HG02943 (cell line): Measurements from ENCODE around the gene LTBP2.

Experiments used
- ATAC-seq: cut with Tn5 transposase; IDR thresholded peaks from one replicate; pipeline ENCODE4 v1.9.1; 2021; ENCODE audit warnings: mild to moderate bottlenecking, low read depth, moderate library complexity; ENCODE audit not compliant: unreplicated experiment

LTBP2 gene

GRCh38 chr14:74574706-74575105 is 37.3 kb downstream of the LTBP2 start:
- ATAC-seq: no peak

- ATAC-seq: no peak
Measured at GRCh38 chr14:74574090-74574433, 38.0 kb downstream of the LTBP2 start.

- no peak for ATAC-seq
Measured at GRCh38 chr14:74573421-74574089, 38.5 kb downstream of the LTBP2 start.

- ATAC-seq: no peak
Measured at GRCh38 chr14:74572726-74573301, 39.2 kb downstream of the LTBP2 start.

GRCh38 chr14:74571901-74572725 is 39.9 kb downstream of the LTBP2 start:
- no peak for ATAC-seq

- ATAC-seq: no peak
Measured at GRCh38 chr14:74571441-74571841, 40.6 kb downstream of the LTBP2 start.

- no peak for ATAC-seq
Measured at GRCh38 chr14:74570696-74571095, 41.3 kb downstream of the LTBP2 start.

GRCh38 chr14:74569806-74570591 is 42.0 kb downstream of the LTBP2 start:
- no peak for ATAC-seq

- no peak for ATAC-seq
Measured at GRCh38 chr14:74569387-74569786, 42.6 kb downstream of the LTBP2 start.

- no peak for ATAC-seq
Measured at GRCh38 chr14:74568911-74569310, 43.1 kb downstream of the LTBP2 start.

- ATAC-seq: no peak
Measured at GRCh38 chr14:74568380-74568649, 43.7 kb downstream of the LTBP2 start.

GRCh38 chr14:74567646-74568379 is 44.2 kb downstream of the LTBP2 start:
- no peak for ATAC-seq

- ATAC-seq: no peak
Measured at GRCh38 chr14:74567219-74567618, 44.8 kb downstream of the LTBP2 start.

GRCh38 chr14:74566174-74567141 is 45.6 kb downstream of the LTBP2 start:
- no peak for ATAC-seq

GRCh38 chr14:74563586-74564159 is 48.4 kb downstream of the LTBP2 start:
- ATAC-seq: no peak

GRCh38 chr14:74563233-74563585 is 48.8 kb downstream of the LTBP2 start:
- no peak for ATAC-seq

- ATAC-seq: no peak
Measured at GRCh38 chr14:74562515-74563232, 49.4 kb downstream of the LTBP2 start.

GRCh38 chr14:74558655-74559054 is 53.4 kb downstream of the LTBP2 start:
- ATAC-seq: no peak

- ATAC-seq: no peak
Measured at GRCh38 chr14:74557691-74558090, 54.3 kb downstream of the LTBP2 start.
